Measurements from ENCODE around the gene PSME2. TPM values are rescaled to one million over a fixed set of nuclear protein-coding genes. Genes with fewer than 3 reads are reported as not detected.

PSME2 gene
- total RNA-seq, 2 experiments from 2014 or later = 386 to 389 TPM

Small RNAs within 50 kb of the gene (microRNA-seq; reads per million reads assigned to microRNA genes)
- gene MIR7703 (ENCODE audit: borderline microRNAs expressed, borderline replicate concordance) = not detected

Other genes with a start within 250 kb of the PSME2 start
- 10 to 100 TPM; 18.3 to 19.6 TPM for gene DHRS4, start 192.8 kb downstream of the PSME2 start, total RNA-seq
- 10 to 100 TPM; 18.7 to 20.6 TPM for gene DHRS4L2, start 157.7 kb downstream of the PSME2 start, total RNA-seq
- gene CARMIL3, start 94.6 kb downstream of the PSME2 start, total RNA-seq = under 1 TPM; 0.50 to 0.65 TPM
- gene CPNE6, start 75.0 kb downstream of the PSME2 start, total RNA-seq = not detected
- gene PCK2, start 52.3 kb downstream of the PSME2 start, total RNA-seq = 10 to 100 TPM; 53.5 to 54.5 TPM
- gene DCAF11, start 31.8 kb downstream of the PSME2 start, total RNA-seq = 100 to 1,000 TPM; 101 TPM
- 1 to 10 TPM; 3.0 to 3.1 TPM for gene NRL, start 31.7 kb downstream of the PSME2 start, total RNA-seq
- gene FITM1, start 16.0 kb downstream of the PSME2 start, total RNA-seq = 1 to 10 TPM; 1.4 to 1.5 TPM
- 100 to 1,000 TPM; 453 to 473 TPM for gene PSME1, start 10.4 kb downstream of the PSME2 start, total RNA-seq
- 10 to 100 TPM; 30.9 to 34.8 TPM for gene EMC9, start 5.0 kb downstream of the PSME2 start, total RNA-seq
- gene RNF31, start 888 bp upstream of the PSME2 start, total RNA-seq = 100 to 1,000 TPM; 108 to 111 TPM
- gene IRF9, start 14.7 kb upstream of the PSME2 start, total RNA-seq = 100 to 1,000 TPM; 223 to 232 TPM
- 10 to 100 TPM; 48.9 to 49.8 TPM for gene REC8, start 25.5 kb upstream of the PSME2 start, total RNA-seq
- gene IPO4, start 42.2 kb upstream of the PSME2 start, total RNA-seq = 10 to 100 TPM; 42.4 to 43.3 TPM
- 10 to 100 TPM; 32.2 to 32.3 TPM for gene TM9SF1, start 48.8 kb upstream of the PSME2 start, total RNA-seq
- gene TSSK4, start 59.1 kb upstream of the PSME2 start, total RNA-seq = under 1 TPM; 0.34 to 0.60 TPM
- 10 to 100 TPM; 85.1 to 89.0 TPM for gene CHMP4A, start 66.9 kb upstream of the PSME2 start, total RNA-seq
- gene MDP1, start 69.5 kb upstream of the PSME2 start, total RNA-seq = 10 to 100 TPM; 16.0 to 17.1 TPM
- gene NEDD8, start 85.8 kb upstream of the PSME2 start, total RNA-seq = 100 to 1,000 TPM; 164 to 175 TPM
- 10 to 100 TPM; 67.8 to 70.1 TPM for gene GMPR2, start 86.3 kb upstream of the PSME2 start, total RNA-seq
- 100 to 1,000 TPM; 120 to 130 TPM for gene TINF2, start 96.0 kb upstream of the PSME2 start, total RNA-seq
- gene TGM1, start 116.6 kb upstream of the PSME2 start, total RNA-seq = 1 to 10 TPM; 3.3 to 4.5 TPM
- gene RABGGTA, start 125.0 kb upstream of the PSME2 start, total RNA-seq = 10 to 100 TPM; 42.3 to 44.3 TPM
- 10 to 100 TPM; 32.0 to 36.6 TPM for gene DHRS1, start 153.2 kb upstream of the PSME2 start, total RNA-seq
- gene NOP9, start 153.2 kb upstream of the PSME2 start, total RNA-seq = 10 to 100 TPM; 30.7 to 30.9 TPM
- gene CIDEB, start 161.4 kb upstream of the PSME2 start, total RNA-seq = 10 to 100 TPM; 29.0 to 30.2 TPM
- gene LTB4R2, start 163.5 kb upstream of the PSME2 start, total RNA-seq = 10 to 100 TPM; 20.8 to 21.0 TPM
- 10 to 100 TPM; 24.9 to 28.5 TPM for gene LTB4R, start 164.9 kb upstream of the PSME2 start, total RNA-seq
- 1 to 10 TPM; 3.8 to 4.5 TPM for gene ADCY4, start 188.5 kb upstream of the PSME2 start, total RNA-seq
- 10 to 100 TPM; 35.0 to 36.5 TPM for gene RIPK3, start 193.4 kb upstream of the PSME2 start, total RNA-seq
- not detected for gene NFATC4, start 221.6 kb upstream of the PSME2 start, total RNA-seq